ENCODE results near the gene DRC7.

Gene DRC7

GRCh38 chr16:57765160-57765728 is 70.6 kb downstream of the DRC7 start:
- 99% methylated on average over 15 of the region's 17 CpGs for WGBS (ENCODE audit: insufficient coverage)
- Histone ChIP-seq H3K4me1 (ENCODE audit: control extremely low read depth in 1 of 4, control insufficient read depth in 4 of 4, insufficient read depth in 4 of 4, low read length in 3 of 4) (peaks cover 0 to 2% (median 0%) of the 10 kb centered on the region in 4 experiments), H3K27ac (ENCODE audit: insufficient read depth in 1 of 2, low read depth in 1 of 2, low read length in 2 of 2, poor library complexity in 1 of 2, severe bottlenecking in 2 of 2) (no peak overlapping the region), H3K9me3 (ENCODE audit: control extremely low read depth in 1 of 5, control insufficient read depth in 4 of 5, insufficient read depth in 2 of 5, low read depth in 1 of 5, low read length in 4 of 5) (no peaks in the 10 kb centered on the region), H3K36me3 (ENCODE audit: control insufficient read depth in 4 of 4, insufficient read depth in 4 of 4, low read length in 3 of 4) (peaks cover 0 to 40% (median 14%) of the 10 kb centered on the region in 4 experiments), H3K27me3 (replicated peaks in 2 of 5; ENCODE audit: control insufficient read depth in 4 of 5, insufficient read depth in 5 of 5, low read length in 4 of 5) (no peaks in the 10 kb centered on the region), H3K4me3 (ENCODE audit: control insufficient read depth in 1 of 7, extremely low read depth in 1 of 7, insufficient read depth in 4 of 7, low read depth in 2 of 7, low read length in 6 of 7) (no peak overlapping the region)
- no peak for DNase-seq
- ChIA-PET CTCF (interaction anchor here (0.7 kb wide), 1 partner anchor 29 kb away, joined by 4 read pairs; no protein-coding TSS in a partner anchor), POLR2A (no interaction called here)

DNA sequence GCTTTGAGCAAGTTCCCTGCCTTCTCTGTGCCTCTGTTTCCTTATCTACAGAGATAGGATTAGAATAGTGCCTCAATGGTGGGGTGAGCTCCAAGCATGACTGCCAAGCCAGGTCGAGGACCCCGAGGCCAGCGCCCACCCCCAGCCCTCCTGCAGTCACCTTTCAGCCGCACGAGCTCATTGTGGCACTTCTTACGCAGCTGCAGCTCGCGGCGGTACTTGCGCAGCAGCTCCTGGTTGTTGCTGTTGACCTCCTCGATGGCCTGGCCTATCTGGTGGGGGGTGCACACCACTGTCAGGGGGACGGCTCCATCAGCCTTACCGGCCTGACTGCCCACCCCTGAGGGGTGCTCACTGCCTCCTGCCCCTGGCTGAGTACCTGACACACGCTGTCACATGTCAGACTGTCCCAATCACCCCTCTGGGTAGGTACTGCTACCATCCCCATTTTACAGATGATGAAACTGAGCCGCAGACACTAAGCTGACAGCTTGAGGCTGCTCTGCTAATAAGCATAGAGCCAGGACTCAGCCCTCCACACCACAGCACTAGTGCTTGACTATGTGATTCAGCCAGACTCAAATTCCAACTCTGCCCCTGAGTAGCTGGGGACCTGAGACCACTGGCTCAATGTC is 72.2 kb downstream of the DRC7 start:
- peaks cover 0 to 2% (median 0%) of the 10 kb centered on the region in 4 experiments for H3K4me1 ChIP-seq (ENCODE audit: control extremely low read depth in 1 of 4, control insufficient read depth in 4 of 4, insufficient read depth in 4 of 4, low read length in 3 of 4)
- peaks cover 0 to 41% (median 13%) of the 10 kb centered on the region in 4 experiments for H3K36me3 ChIP-seq (ENCODE audit: control insufficient read depth in 4 of 4, insufficient read depth in 4 of 4, low read length in 3 of 4)
- H3K4me3 ChIP-seq (ENCODE audit: control insufficient read depth in 1 of 7, extremely low read depth in 1 of 7, insufficient read depth in 4 of 7, low read depth in 2 of 7, low read length in 6 of 7), result no peak overlapping the region
- no peaks in the 10 kb centered on the region for H3K9me3 ChIP-seq (ENCODE audit: control extremely low read depth in 1 of 5, control insufficient read depth in 4 of 5, insufficient read depth in 2 of 5, low read depth in 1 of 5, low read length in 4 of 5)
- H3K27ac ChIP-seq (ENCODE audit: insufficient read depth in 1 of 2, low read depth in 1 of 2, low read length in 2 of 2, poor library complexity in 1 of 2, severe bottlenecking in 2 of 2), result no peak overlapping the region
- DNase-seq, result no peak
- ChIA-PET POLR2A (interaction anchor here (0.6 kb wide), 1 partner anchor 102 kb away, joined by 3 read pairs; no protein-coding TSS in a partner anchor), CTCF (interaction anchor here (0.8 to 2.1 kb wide), 5 partner anchors 10 to 208 kb away, joined by 3 to 16 read pairs (median 3); no protein-coding TSS in a partner anchor)
- 97% methylated on average over 15 of the region's 15 CpGs for WGBS (ENCODE audit: insufficient coverage)
- H3K27me3 ChIP-seq (replicated peaks in 2 of 5; ENCODE audit: control insufficient read depth in 4 of 5, insufficient read depth in 5 of 5, low read length in 4 of 5), result no peaks in the 10 kb centered on the region

DNA sequence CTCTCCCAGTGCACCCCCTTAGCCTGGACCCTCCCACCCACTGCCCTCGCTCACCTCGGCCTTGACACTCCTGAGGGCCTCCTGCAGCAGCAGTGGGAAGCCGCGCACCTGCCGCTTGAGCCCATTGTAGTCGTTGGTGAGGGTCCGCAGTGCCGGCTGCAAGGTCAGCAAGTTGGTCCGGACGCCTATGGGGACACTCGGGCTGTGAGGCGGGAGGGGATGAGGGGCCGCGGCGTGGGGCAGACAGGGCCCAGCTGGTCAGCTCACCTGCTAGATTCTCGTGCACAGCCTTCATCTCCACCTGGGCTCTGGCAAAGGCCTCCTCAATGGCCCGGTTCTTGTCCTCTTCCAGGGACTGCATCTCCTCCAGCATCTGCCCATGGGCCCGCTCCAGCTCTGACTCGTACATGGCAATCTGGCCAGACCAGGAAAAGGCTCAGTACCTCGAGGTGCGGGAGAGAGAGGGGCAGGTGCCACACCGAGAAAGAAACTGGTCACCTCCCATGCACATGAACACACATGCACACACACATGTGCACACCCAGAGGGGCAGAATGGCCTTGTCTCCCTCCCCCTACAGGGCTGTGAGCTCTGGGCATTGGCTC is 75.0 kb downstream of the DRC7 start:
- POLR2A ChIA-PET, result no interaction called here
- Histone ChIP-seq H3K4me3 (ENCODE audit: control insufficient read depth in 1 of 7, extremely low read depth in 1 of 7, insufficient read depth in 4 of 7, low read depth in 2 of 7, low read length in 6 of 7) (no peak overlapping the region), H3K36me3 (ENCODE audit: control insufficient read depth in 4 of 4, insufficient read depth in 4 of 4, low read length in 3 of 4) (peaks cover 0 to 33% (median 13%) of the 10 kb centered on the region in 4 experiments), H3K27ac (ENCODE audit: insufficient read depth in 1 of 2, low read depth in 1 of 2, low read length in 2 of 2, poor library complexity in 1 of 2, severe bottlenecking in 2 of 2) (no peak overlapping the region), H3K4me1 (ENCODE audit: control extremely low read depth in 1 of 4, control insufficient read depth in 4 of 4, insufficient read depth in 4 of 4, low read length in 3 of 4) (peaks cover 0 to 2% (median 0%) of the 10 kb centered on the region in 4 experiments), H3K27me3 (replicated peaks in 2 of 5; ENCODE audit: control insufficient read depth in 4 of 5, insufficient read depth in 5 of 5, low read length in 4 of 5) (no peaks in the 10 kb centered on the region), H3K9me3 (ENCODE audit: control extremely low read depth in 1 of 5, control insufficient read depth in 4 of 5, insufficient read depth in 2 of 5, low read depth in 1 of 5, low read length in 4 of 5) (no peaks in the 10 kb centered on the region)
- DNase-seq, result no peak
- 97% methylated on average over 20 of the region's 22 CpGs for WGBS (ENCODE audit: insufficient coverage)
- CTCF ChIA-PET, result interaction anchor here (1.0 kb wide), 1 partner anchor 13 kb away, joined by 4 read pairs; no protein-coding TSS in a partner anchor

DNA sequence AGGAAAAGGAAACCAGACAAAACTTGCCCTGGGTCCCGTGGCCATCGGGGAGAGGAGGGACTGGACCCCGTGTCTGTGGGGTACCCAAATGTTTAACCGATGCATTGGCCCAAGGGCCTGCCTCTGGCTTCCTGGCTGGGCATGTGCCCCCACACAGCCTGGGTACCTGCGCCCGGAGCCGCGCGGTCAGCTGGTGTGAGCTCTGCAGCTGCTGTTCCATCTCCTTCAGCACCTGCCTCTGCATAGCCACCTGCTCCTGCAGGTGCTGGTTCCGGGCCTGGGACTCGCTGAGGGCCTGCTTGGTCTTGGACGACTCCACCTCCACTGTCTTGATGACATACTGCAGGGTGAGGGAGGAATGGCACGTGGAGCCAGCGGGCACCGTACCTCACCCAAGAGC is 75.8 kb downstream of the DRC7 start:
- Histone ChIP-seq H3K27me3 (replicated peaks in 2 of 5; ENCODE audit: control insufficient read depth in 4 of 5, insufficient read depth in 5 of 5, low read length in 4 of 5) (no peaks in the 10 kb centered on the region), H3K27ac (ENCODE audit: insufficient read depth in 1 of 2, low read depth in 1 of 2, low read length in 2 of 2, poor library complexity in 1 of 2, severe bottlenecking in 2 of 2) (no peak overlapping the region), H3K4me1 (ENCODE audit: control extremely low read depth in 1 of 4, control insufficient read depth in 4 of 4, insufficient read depth in 4 of 4, low read length in 3 of 4) (peaks cover 0 to 7% (median 0%) of the 10 kb centered on the region in 4 experiments), H3K9me3 (ENCODE audit: control extremely low read depth in 1 of 5, control insufficient read depth in 4 of 5, insufficient read depth in 2 of 5, low read depth in 1 of 5, low read length in 4 of 5) (no peaks in the 10 kb centered on the region), H3K36me3 (ENCODE audit: control insufficient read depth in 4 of 4, insufficient read depth in 4 of 4, low read length in 3 of 4) (peaks cover 0 to 34% (median 13%) of the 10 kb centered on the region in 4 experiments), H3K4me3 (ENCODE audit: control insufficient read depth in 1 of 7, extremely low read depth in 1 of 7, insufficient read depth in 4 of 7, low read depth in 2 of 7, low read length in 6 of 7) (no peak overlapping the region)
- POLR2A ChIA-PET, result no interaction called here
- DNase-seq, result no peak
- CTCF ChIA-PET, result interaction anchor here (1.0 kb wide), 1 partner anchor 14 kb away, joined by 4 read pairs; no protein-coding TSS in a partner anchor
- over 99% methylated on average over 15 of the region's 15 CpGs for WGBS (ENCODE audit: insufficient coverage)

DNA sequence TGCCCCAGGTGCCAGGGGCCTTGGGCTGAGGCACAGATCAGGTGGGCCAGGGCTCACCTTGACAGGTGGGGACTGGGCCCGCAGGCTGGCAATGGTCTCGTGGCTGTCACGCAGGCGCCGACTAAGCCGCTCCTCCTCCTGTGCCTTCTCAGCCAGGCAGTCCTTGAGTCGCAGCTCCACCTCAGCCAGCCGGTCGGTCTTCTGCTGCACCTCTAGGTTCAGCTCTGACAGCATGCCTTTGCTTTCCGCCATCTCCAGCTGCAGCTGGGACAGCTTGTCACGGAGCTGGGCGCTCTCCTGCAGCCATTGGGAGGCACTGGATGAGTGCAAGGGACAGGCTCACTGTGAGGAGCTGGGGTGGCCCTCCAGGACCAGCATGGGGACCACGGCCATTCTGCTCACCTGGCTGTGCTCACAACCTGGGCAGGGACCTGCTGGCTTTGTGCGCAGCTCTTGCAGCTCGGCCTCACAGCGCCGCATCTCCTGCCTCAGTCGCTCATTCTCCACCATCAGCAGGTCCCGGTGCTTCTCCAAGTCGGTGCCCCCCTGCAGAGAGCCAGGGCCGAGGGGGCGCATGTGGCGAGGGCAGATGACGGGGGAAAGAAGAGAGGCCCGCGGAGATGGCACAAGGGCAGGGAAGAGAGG is 76.7 kb downstream of the DRC7 start:
- H3K27me3 ChIP-seq (replicated peaks in 2 of 5; ENCODE audit: control insufficient read depth in 4 of 5, insufficient read depth in 5 of 5, low read length in 4 of 5), result no peaks in the 10 kb centered on the region
- H3K4me3 ChIP-seq (ENCODE audit: control insufficient read depth in 1 of 7, extremely low read depth in 1 of 7, insufficient read depth in 4 of 7, low read depth in 2 of 7, low read length in 6 of 7), result no peak overlapping the region
- POLR2A ChIA-PET, result interaction anchor here (1.1 kb wide), 1 partner anchor 46 kb away, joined by 4 read pairs; no protein-coding TSS in a partner anchor
- no peaks in the 10 kb centered on the region for H3K9me3 ChIP-seq (ENCODE audit: control extremely low read depth in 1 of 5, control insufficient read depth in 4 of 5, insufficient read depth in 2 of 5, low read depth in 1 of 5, low read length in 4 of 5)
- CTCF ChIA-PET, result interaction anchor here (0.6 to 1.6 kb wide), 2 partner anchors 28 to 161 kb away, joined by 3 to 5 read pairs; no protein-coding TSS in a partner anchor
- no peak overlapping the region for H3K27ac ChIP-seq (ENCODE audit: insufficient read depth in 1 of 2, low read depth in 1 of 2, low read length in 2 of 2, poor library complexity in 1 of 2, severe bottlenecking in 2 of 2)
- H3K4me1 ChIP-seq (ENCODE audit: control extremely low read depth in 1 of 4, control insufficient read depth in 4 of 4, insufficient read depth in 4 of 4, low read length in 3 of 4), result peaks cover 0 to 7% (median 0%) of the 10 kb centered on the region in 4 experiments
- 96% methylated on average over 26 of the region's 26 CpGs for WGBS (ENCODE audit: insufficient coverage)
- DNase-seq, result no peak
- H3K36me3 ChIP-seq (ENCODE audit: control insufficient read depth in 4 of 4, insufficient read depth in 4 of 4, low read length in 3 of 4), result peaks cover 0 to 38% (median 15%) of the 10 kb centered on the region in 4 experiments

DNA sequence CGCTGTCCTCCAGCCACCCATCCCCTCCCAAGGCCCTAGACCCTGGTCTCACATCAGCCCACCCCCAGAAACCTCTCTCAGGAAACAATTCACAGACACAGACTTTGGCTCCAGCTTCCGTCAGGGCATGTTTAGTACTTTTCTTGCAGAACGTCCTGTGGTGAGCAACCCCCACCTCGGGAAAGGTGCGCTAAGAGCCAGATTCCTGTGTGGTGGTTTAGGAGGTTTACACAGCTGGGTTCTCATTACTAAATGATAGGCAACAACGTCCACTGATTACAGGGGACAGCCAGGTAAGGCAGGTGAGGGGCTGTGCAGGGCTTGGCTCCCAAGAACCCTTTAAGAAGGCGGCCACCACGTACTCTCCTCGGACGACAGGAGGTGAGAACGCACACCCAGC is 78.4 kb downstream of the DRC7 start:
- no peaks in the 10 kb centered on the region for H3K9me3 ChIP-seq (ENCODE audit: control extremely low read depth in 1 of 5, control insufficient read depth in 4 of 5, insufficient read depth in 2 of 5, low read depth in 1 of 5, low read length in 4 of 5)
- ChIA-PET POLR2A (no interaction called here), CTCF (interaction anchor here (1.6 to 2.0 kb wide), 3 partner anchors 11 to 26 kb away, joined by 5 to 7 read pairs (median 5); no protein-coding TSS in a partner anchor)
- peaks cover 0 to 7% (median 0%) of the 10 kb centered on the region in 4 experiments for H3K4me1 ChIP-seq (ENCODE audit: control extremely low read depth in 1 of 4, control insufficient read depth in 4 of 4, insufficient read depth in 4 of 4, low read length in 3 of 4)
- H3K27me3 ChIP-seq (replicated peaks in 2 of 5; ENCODE audit: control insufficient read depth in 4 of 5, insufficient read depth in 5 of 5, low read length in 4 of 5), result no peaks in the 10 kb centered on the region
- H3K27ac ChIP-seq (ENCODE audit: insufficient read depth in 1 of 2, low read depth in 1 of 2, low read length in 2 of 2, poor library complexity in 1 of 2, severe bottlenecking in 2 of 2), result no peak overlapping the region
- 87% methylated on average over 11 of the region's 11 CpGs for WGBS (ENCODE audit: insufficient coverage)
- DNase-seq, result peak in 1 of 3 donors; percentile 17
- peaks cover 0 to 36% (median 14%) of the 10 kb centered on the region in 4 experiments for H3K36me3 ChIP-seq (ENCODE audit: control insufficient read depth in 4 of 4, insufficient read depth in 4 of 4, low read length in 3 of 4)
- H3K4me3 ChIP-seq (ENCODE audit: control insufficient read depth in 1 of 7, extremely low read depth in 1 of 7, insufficient read depth in 4 of 7, low read depth in 2 of 7, low read length in 6 of 7), result no peak overlapping the region
